GM12878 (cell line): ENCODE results near the gene BMAL1. TPM values are rescaled to one million over a fixed set of nuclear protein-coding genes. Genes with fewer than 3 reads are reported as not detected.

Experiments
- ATAC-seq: fragments of 200-7000 bp; cut with Tn5 transposase; 3 replicates; pipeline ENCODE4 v1.9.1; 2020; ENCODE audit warnings: mild to moderate bottlenecking, moderate library complexity
- BruUV-seq: library from RNA; stranded (reverse); fragments of 400-500 nt; replicated peaks from 2 replicates; lab custom pipeline; 2021; lab: Mats Ljungman, UMichigan
- CTCF ChIA-PET: fragments of 300-600 bp; sonication (Branson Sonifier 250); formaldehyde crosslinking; extraction: SDS; loops from one replicate; lab custom pipeline; 2021; ENCODE audit warnings: inconsistent platforms; lab: Yijun Ruan, JAX
- POLR2A ChIA-PET: fragments of 350-600 bp; formaldehyde crosslinking; extraction: SDS; loops from one replicate; lab custom pipeline; 2021; ENCODE audit warnings: inconsistent platforms; lab: Charles Lee
- RAD21 ChIA-PET: fragments of 300-600 bp; sonication (Branson Sonifier 250); formaldehyde crosslinking; loops from one replicate; lab custom pipeline; 2023; ENCODE audit warnings: antibody characterized with exemption; ENCODE audit not compliant: unreplicated experiment; lab: Charles Lee
- SMC1A ChIA-PET: fragments of 300-600 bp; sonication (Branson Sonifier 250); formaldehyde crosslinking; loops from one replicate; lab custom pipeline; 2023; ENCODE audit not compliant: unreplicated experiment, uncharacterized antibody; lab: Charles Lee
- DNase-seq: peaks from one replicate; pipeline ENCODE4 v3.0.0-alpha.2; 2011; ENCODE audit warnings: low read depth, low spot score
- FAIRE-seq: peaks from 3 replicates; lab custom pipeline; 2011; peaks lifted over from hg19 to GRCh38; lab: Jason Lieb, UNC
- H2AFZ ChIP-seq: 2 replicates; pipeline ENCODE4 v1.6.0; 2011; ENCODE audit warnings: low read depth, low read length, control low read depth; ENCODE audit not compliant: control insufficient read depth
- H3K27ac ChIP-seq: 2 replicates; pipeline ENCODE4 v1.5.1; 2011; ENCODE audit warnings: control low read depth; ENCODE audit not compliant: control insufficient read depth, insufficient read depth
- H3K27me3 ChIP-seq, 2 experiments: replicated peaks in 1 of 2; 2 replicates each; pipeline versions ENCODE4 v1.6.0 to v1.6.1; 2011; ENCODE audit warnings: low read length in 1 of 2; ENCODE audit not compliant: control insufficient read depth in 2 of 2, insufficient read depth in 2 of 2
- H3K36me3 ChIP-seq, 2 experiments: 2 replicates each; pipeline ENCODE4 v1.5.1; 2011; ENCODE audit warnings: low read length in 1 of 2; ENCODE audit not compliant: control insufficient read depth in 2 of 2, insufficient read depth in 2 of 2
- H3K4me1 ChIP-seq: 2 replicates; pipeline ENCODE4 v1.6.1; 2011; ENCODE audit warnings: mild to moderate bottlenecking, low read length, moderate library complexity, mixed read lengths; ENCODE audit not compliant: control insufficient read depth, insufficient read depth
- H3K4me2 ChIP-seq: 2 replicates; pipeline ENCODE4 v1.6.0; 2011; ENCODE audit warnings: control low read depth; ENCODE audit not compliant: control insufficient read depth, insufficient read depth
- H3K4me3 ChIP-seq: fragments of 200-600 bp; sonication (generic); 2 replicates; pipeline ENCODE4 v1.5.1; 2016
- H3K79me2 ChIP-seq: 2 replicates; pipeline ENCODE4 v1.6.0; 2011; ENCODE audit warnings: low read length; ENCODE audit not compliant: control insufficient read depth, insufficient read depth
- H3K9ac ChIP-seq: 2 replicates; pipeline ENCODE4 v1.8.0; 2011; ENCODE audit warnings: low read length, control low read depth, mixed read lengths; ENCODE audit not compliant: control insufficient read depth, insufficient read depth
- H3K9me3 ChIP-seq: replicated peaks from 3 replicates; pipeline ENCODE4 v1.5.1; 2011; ENCODE audit warnings: mild to moderate bottlenecking, low read length; ENCODE audit not compliant: control insufficient read depth, insufficient read depth
- H4K20me1 ChIP-seq: 2 replicates; pipeline ENCODE4 v1.6.0; 2011; ENCODE audit not compliant: control insufficient read depth, insufficient read depth
- CHD2 ChIP-seq: IDR thresholded peaks from 2 replicates; pipeline ENCODE4 v1.6.1; 2011; ENCODE audit warnings: low read depth, low read length, improper control_type of control experiment, borderline replicate concordance
- DPF2 ChIP-seq: fragments of 450-650 bp; IDR thresholded peaks from 2 replicates; pipeline ENCODE4 v1.6.1; 2017; ENCODE audit warnings: mild to moderate bottlenecking
- IKZF2 ChIP-seq, 2 experiments: fragments of 450-650 bp; IDR thresholded peaks; 2 replicates each; pipeline ENCODE4 v1.6.1; 2017; ENCODE audit warnings: mild to moderate bottlenecking in 2 of 2, moderate library complexity in 2 of 2
- NR2C2 ChIP-seq: IDR thresholded peaks from 2 replicates; pipeline ENCODE4 v1.6.1; 2011; ENCODE audit warnings: borderline replicate concordance, low read depth; ENCODE audit not compliant: control insufficient read depth, insufficient read length
- NR2F1 ChIP-seq: fragments of 450-650 bp; conservative IDR thresholded peaks from 2 replicates; pipeline ENCODE4 v1.6.1; 2017; ENCODE audit warnings: mild to moderate bottlenecking
- SMC3 ChIP-seq: IDR thresholded peaks from 2 replicates; pipeline ENCODE4 v1.6.1; 2011; ENCODE audit warnings: low read length, improper control_type of control experiment, borderline replicate concordance
- SP1 ChIP-seq: IDR thresholded peaks from one replicate; pipeline ENCODE4 v1.6.1; 2011; ENCODE audit warnings: low read depth, low read length
- SREBF1 ChIP-seq: IDR thresholded peaks from 2 replicates; pipeline ENCODE4 v1.6.1; 2012; ENCODE audit warnings: mild to moderate bottlenecking, low read length
- SREBF2 ChIP-seq: IDR thresholded peaks from 2 replicates; pipeline ENCODE4 v1.6.1; 2012; ENCODE audit warnings: mild to moderate bottlenecking, low read length
- ZNF274 ChIP-seq: IDR thresholded peaks from one replicate; pipeline ENCODE4 v1.8.0; 2011; ENCODE audit not compliant: insufficient read length, insufficient read depth
- ZNF622 ChIP-seq: fragments of 450-650 bp; IDR thresholded peaks from 2 replicates; pipeline ENCODE4 v1.6.1; 2017; ENCODE audit warnings: mild to moderate bottlenecking, inconsistent platforms
- WGBS: methylation state at CpG from one replicate; pipeline ENCODE4 v1.1.6; 2016; ENCODE audit warnings: low lambda C conversion rate; ENCODE audit not compliant: insufficient replicate concordance, insufficient coverage; ENCODE audit errors: missing lambda C conversion rate; 5-methylcytosine and 5-hydroxymethylcytosine counted together
- in situ Hi-C: fragments of 300-500 bp; cut with MboI; formaldehyde crosslinking; loops from 9 replicates; pipeline ENCODE4 v1.14.3; 2018; ENCODE audit warnings: mixed read lengths
- intact Hi-C: fragments of 100-400 bp; cut with micrococcal nuclease; formaldehyde crosslinking; loops from one replicate; pipeline ENCODE4 v1.14.2; 2022; ENCODE audit not compliant: unreplicated experiment
- polyA plus RNA-seq, 11 experiments: library from polyadenylated mRNA; depleted of rRNA in 4 of 11; unstranded in 6 of 11; stranded (reverse) in 5 of 11; fragments of >200 nt; fragmentation: Nextera tagmentation in 4 of 11; fragmentation: Illumina TruSeq in 1 of 11; extraction: Ambion mirVana in 4 of 11; extraction: Trizol in 1 of 11; gene quantifications; 1 replicate in 1 of 11; 2 replicates in 10 of 11; pipeline versions ENCODE4 v1.2.1 to v1.2.3, GENCODE V29; 2011 to 2016; ENCODE audit warnings: inconsistent platforms in 2 of 11, missing spikeins in 2 of 11, low read depth in 1 of 11
- total RNA-seq, 4 experiments: library from RNA; depleted of rRNA in 3 of 4; stranded (reverse); fragments of >200 nt in 3 of 4; fragmentation: Illumina TruSeq in 1 of 4; extraction: Trizol in 1 of 4; gene quantifications; 2 replicates each; pipeline versions ENCODE4 v1.2.1 to v1.2.3, GENCODE V29; 2013 to 2021
- TF ChIP-seq, protein P1 (sequence below): fragments of 150-350 bp; IDR thresholded peaks from 2 replicates; pipeline ENCODE4 v1.6.1; 2014; ENCODE audit warnings: mild to moderate bottlenecking, low read depth, low read length
- TF ChIP-seq, protein P2 (sequence below): fragments of 450-650 bp; IDR thresholded peaks from 2 replicates; pipeline ENCODE4 v1.6.1; 2016; ENCODE audit warnings: mild to moderate bottlenecking, moderate library complexity, borderline replicate concordance
- TF ChIP-seq, protein P3 (sequence below): fragments of 450-650 bp; IDR thresholded peaks from 2 replicates; pipeline ENCODE4 v1.6.1; 2017; ENCODE audit warnings: borderline replicate concordance
- TF ChIP-seq, protein P4 (sequence below): IDR thresholded peaks from 2 replicates; pipeline ENCODE4 v1.6.1; 2011; ENCODE audit warnings: borderline replicate concordance, low read depth, mild to moderate bottlenecking, moderate library complexity, mixed read lengths, low read length; ENCODE audit not compliant: insufficient read depth; ENCODE audit errors: extremely low read length

BMAL1 gene
- total and polyA plus RNA-seq, 10 of the 15 experiments (the other 5 are each of a cell fraction or from before 2014, with no cell fraction given): 3.5 to 40.6 (median 13.6) TPM

DNA sequence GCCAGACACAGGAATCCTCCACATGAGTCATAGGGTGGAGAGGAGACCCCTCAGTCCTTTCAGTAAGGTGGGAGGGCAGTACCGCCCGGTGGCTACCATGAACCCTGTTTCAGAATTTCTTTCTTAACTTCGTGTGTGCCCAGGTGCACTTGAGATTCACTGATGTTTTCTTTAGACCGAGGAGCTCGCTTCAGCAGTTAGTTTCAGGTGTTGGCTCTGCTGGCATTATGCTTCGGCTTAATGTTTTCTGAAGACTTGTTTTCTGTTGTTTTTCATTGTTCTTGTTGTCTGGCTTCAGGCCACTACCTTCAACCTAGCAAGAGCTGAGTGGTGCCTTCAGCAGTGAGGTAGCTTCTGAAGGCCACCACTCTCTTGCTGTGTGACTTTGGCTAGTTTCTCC, 71.5 kb downstream of the BMAL1 start (continued):
- TF ChIP-seq, protein P1, sequence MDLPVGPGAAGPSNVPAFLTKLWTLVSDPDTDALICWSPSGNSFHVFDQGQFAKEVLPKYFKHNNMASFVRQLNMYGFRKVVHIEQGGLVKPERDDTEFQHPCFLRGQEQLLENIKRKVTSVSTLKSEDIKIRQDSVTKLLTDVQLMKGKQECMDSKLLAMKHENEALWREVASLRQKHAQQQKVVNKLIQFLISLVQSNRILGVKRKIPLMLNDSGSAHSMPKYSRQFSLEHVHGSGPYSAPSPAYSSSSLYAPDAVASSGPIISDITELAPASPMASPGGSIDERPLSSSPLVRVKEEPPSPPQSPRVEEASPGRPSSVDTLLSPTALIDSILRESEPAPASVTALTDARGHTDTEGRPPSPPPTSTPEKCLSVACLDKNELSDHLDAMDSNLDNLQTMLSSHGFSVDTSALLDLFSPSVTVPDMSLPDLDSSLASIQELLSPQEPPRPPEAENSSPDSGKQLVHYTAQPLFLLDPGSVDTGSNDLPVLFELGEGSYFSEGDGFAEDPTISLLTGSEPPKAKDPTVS: no peak

DNA sequence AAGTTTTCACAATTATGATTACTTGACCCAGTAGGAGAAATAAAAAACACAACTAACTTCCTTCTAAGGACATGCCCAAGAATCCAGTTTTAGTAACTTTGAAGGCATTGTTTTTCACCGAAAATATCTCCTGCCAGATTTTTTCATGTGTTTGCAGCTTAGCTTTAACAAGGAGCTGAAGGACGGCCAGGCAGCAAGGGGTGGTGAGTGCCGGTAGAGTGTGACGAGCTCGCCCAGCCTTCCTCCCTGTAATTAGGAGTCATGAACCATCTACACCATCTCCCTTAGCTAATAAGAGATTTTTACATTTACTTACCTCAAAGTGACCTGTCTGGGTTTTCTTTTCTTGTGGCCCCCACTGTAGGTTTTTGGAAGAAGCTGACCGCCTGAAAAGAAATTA, 72.0 kb downstream of the BMAL1 start:
- no TSS peak for BruUV-seq
- Histone ChIP-seq H3K9me3 (no peaks in the 10 kb centered on the region), H4K20me1 (peaks cover 5% of the 10 kb centered on the region; the same call in 1 of the 2 replicates), H2AFZ (no peak overlapping the region), H3K27ac (no peak overlapping the region), H3K79me2 (no peaks in the 10 kb centered on the region; the same call in none of the 2 replicates), H3K27me3 (no peaks in the 10 kb centered on the region), H3K36me3 (peaks cover 0 to 8% of the 10 kb centered on the region in 2 experiments; a peak in 3 of 4 replicates), H3K9ac (no peak overlapping the region), H3K4me3 (no peak overlapping the region), H3K4me2 (no peak overlapping the region), H3K4me1 (peaks cover 11% of the 10 kb centered on the region)
- CTCF ChIA-PET: interaction anchor here (0.9 to 2.5 kb wide), 12 partner anchors 11 to 140 kb away, joined by 3 to 11 read pairs (median 4); no protein-coding TSS in a partner anchor
- 98% methylated on average over 6 of the region's 6 CpGs for WGBS
- TF ChIP-seq, protein P2, sequence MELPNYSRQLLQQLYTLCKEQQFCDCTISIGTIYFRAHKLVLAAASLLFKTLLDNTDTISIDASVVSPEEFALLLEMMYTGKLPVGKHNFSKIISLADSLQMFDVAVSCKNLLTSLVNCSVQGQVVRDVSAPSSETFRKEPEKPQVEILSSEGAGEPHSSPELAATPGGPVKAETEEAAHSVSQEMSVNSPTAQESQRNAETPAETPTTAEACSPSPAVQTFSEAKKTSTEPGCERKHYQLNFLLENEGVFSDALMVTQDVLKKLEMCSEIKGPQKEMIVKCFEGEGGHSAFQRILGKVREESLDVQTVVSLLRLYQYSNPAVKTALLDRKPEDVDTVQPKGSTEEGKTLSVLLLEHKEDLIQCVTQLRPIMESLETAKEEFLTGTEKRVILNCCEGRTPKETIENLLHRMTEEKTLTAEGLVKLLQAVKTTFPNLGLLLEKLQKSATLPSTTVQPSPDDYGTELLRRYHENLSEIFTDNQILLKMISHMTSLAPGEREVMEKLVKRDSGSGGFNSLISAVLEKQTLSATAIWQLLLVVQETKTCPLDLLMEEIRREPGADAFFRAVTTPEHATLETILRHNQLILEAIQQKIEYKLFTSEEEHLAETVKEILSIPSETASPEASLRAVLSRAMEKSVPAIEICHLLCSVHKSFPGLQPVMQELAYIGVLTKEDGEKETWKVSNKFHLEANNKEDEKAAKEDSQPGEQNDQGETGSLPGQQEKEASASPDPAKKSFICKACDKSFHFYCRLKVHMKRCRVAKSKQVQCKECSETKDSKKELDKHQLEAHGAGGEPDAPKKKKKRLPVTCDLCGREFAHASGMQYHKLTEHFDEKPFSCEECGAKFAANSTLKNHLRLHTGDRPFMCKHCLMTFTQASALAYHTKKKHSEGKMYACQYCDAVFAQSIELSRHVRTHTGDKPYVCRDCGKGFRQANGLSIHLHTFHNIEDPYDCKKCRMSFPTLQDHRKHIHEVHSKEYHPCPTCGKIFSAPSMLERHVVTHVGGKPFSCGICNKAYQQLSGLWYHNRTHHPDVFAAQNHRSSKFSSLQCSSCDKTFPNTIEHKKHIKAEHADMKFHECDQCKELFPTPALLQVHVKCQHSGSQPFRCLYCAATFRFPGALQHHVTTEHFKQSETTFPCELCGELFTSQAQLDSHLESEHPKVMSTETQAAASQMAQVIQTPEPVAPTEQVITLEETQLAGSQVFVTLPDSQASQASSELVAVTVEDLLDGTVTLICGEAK: no peak
- TF ChIP-seq ZNF622 (no peak), SMC3 (no peak), NR2C2 (no peak), ZNF274 (no peak), SREBF1 (no peak), CHD2 (no peak), NR2F1 (no peak), DPF2 (no peak), IKZF2 (IDR thresholded peaks at IDR 0.05) (no peak), SP1 (no peak), SREBF2 (no peak)
- TF ChIP-seq, protein P3, sequence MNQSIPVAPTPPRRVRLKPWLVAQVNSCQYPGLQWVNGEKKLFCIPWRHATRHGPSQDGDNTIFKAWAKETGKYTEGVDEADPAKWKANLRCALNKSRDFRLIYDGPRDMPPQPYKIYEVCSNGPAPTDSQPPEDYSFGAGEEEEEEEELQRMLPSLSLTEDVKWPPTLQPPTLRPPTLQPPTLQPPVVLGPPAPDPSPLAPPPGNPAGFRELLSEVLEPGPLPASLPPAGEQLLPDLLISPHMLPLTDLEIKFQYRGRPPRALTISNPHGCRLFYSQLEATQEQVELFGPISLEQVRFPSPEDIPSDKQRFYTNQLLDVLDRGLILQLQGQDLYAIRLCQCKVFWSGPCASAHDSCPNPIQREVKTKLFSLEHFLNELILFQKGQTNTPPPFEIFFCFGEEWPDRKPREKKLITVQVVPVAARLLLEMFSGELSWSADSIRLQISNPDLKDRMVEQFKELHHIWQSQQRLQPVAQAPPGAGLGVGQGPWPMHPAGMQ: no peak
- TF ChIP-seq, protein P4, sequence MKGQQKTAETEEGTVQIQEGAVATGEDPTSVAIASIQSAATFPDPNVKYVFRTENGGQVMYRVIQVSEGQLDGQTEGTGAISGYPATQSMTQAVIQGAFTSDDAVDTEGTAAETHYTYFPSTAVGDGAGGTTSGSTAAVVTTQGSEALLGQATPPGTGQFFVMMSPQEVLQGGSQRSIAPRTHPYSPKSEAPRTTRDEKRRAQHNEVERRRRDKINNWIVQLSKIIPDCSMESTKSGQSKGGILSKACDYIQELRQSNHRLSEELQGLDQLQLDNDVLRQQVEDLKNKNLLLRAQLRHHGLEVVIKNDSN: no peak
- POLR2A ChIA-PET: interaction anchor here (0.6 kb wide), 1 partner anchor 27 kb away, joined by 6 read pairs; no protein-coding TSS in a partner anchor
- FAIRE-seq: no peak
- in situ Hi-C loops: loop anchor here (5.0 kb wide), 1 partner anchor 97 kb away; no protein-coding TSS in a partner anchor
- RAD21 ChIA-PET: interaction anchor here (0.9 to 1.1 kb wide), 3 partner anchors 13 to 386 kb away, joined by 3 to 5 read pairs (median 4); no protein-coding TSS in a partner anchor
- no peak for ATAC-seq
- DNase-seq: no peak
- intact Hi-C loops: no loop called here
- SMC1A ChIA-PET: interaction anchor here (0.7 to 1.7 kb wide), 6 partner anchors 12 to 140 kb away, joined by 3 to 6 read pairs (median 4); partner anchors contain the start of gene BTBD10
